Transverse colon (tissue), 4 donors: ENCODE data around the gene WSCD1.

Experiments
- CTCF ChIP-seq, 5 experiments: fragments of 200-600 bp in 3 of 5; fragments of 450-650 bp in 2 of 5; sonication (generic) in 3 of 5; IDR thresholded peaks; 1 replicate in 2 of 5; 2 replicates in 3 of 5; pipeline ENCODE4 v1.5.1; 2016 to 2017; ENCODE audit warnings: antibody characterized with exemption in 5 of 5, inconsistent platforms in 3 of 5, mild to moderate bottlenecking in 2 of 5, moderate library complexity in 1 of 5
- EP300 ChIP-seq: sonication (generic); formaldehyde crosslinking; IDR thresholded peaks from one replicate; pipeline ENCODE4 v1.6.1; 2017; ENCODE audit warnings: antibody characterized with exemption, low read depth
- POLR2A ChIP-seq: fragments of 450-650 bp; IDR thresholded peaks from one replicate; pipeline ENCODE4 v1.6.1; 2016; ENCODE audit warnings: antibody characterized with exemption, mild to moderate bottlenecking, moderate library complexity
- POLR2AphosphoS5 ChIP-seq, 3 donors: sonication (generic); formaldehyde crosslinking; IDR thresholded peaks; one replicate each; pipeline ENCODE4 v1.6.1; 2016; ENCODE audit warnings: antibody characterized with exemption in 3 of 3

DNA sequence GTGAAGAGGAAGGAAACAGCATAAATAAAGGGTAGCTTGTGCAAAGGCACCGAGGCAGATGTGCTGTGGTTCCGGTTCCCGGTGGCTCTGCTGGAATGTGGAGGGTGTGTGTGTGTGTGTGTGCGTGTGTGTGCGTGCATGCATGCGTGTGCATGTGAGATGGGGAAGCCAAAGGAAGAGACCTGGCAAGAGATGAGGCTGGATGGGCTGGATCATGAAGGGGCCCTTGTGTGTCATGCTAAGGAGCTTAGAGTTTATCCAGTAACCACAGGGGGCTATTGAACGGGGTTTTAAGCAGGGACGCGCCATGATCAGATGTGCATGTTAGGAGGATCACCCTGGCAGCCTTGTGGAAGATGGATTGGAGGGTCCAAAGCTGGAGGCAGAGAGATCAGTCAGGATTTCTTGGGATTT, 8.3 kb downstream of the WSCD1 start:
- TF ChIP-seq POLR2A, result no peak
- TF ChIP-seq CTCF (IDR thresholded peaks at IDR 0.05), result no peak
- no peak for TF ChIP-seq POLR2AphosphoS5 (IDR thresholded peaks at IDR 0.05)
- TF ChIP-seq EP300, result no peak
